Skin epidermis (tissue), 12 donors: ENCODE data around the gene DUSP28.

Source experiments
- H3K27ac ChIP-seq, 21 experiments: fragments of 200-600 bp; sonication (generic) in 11 of 21; one replicate each; pipeline ENCODE4 v1.5.0; 2020; ENCODE audit warnings: mild to moderate bottlenecking in 3 of 21, inconsistent platforms in 2 of 21, moderate library complexity in 2 of 21
- H3K4me3 ChIP-seq, 7 experiments: fragments of 200-600 bp; sonication (generic) in 2 of 7; one replicate each; pipeline ENCODE4 v1.5.0; 2020; ENCODE audit warnings: inconsistent platforms in 2 of 7, mild to moderate bottlenecking in 2 of 7, moderate library complexity in 1 of 7

The DUSP28 gene

DNA sequence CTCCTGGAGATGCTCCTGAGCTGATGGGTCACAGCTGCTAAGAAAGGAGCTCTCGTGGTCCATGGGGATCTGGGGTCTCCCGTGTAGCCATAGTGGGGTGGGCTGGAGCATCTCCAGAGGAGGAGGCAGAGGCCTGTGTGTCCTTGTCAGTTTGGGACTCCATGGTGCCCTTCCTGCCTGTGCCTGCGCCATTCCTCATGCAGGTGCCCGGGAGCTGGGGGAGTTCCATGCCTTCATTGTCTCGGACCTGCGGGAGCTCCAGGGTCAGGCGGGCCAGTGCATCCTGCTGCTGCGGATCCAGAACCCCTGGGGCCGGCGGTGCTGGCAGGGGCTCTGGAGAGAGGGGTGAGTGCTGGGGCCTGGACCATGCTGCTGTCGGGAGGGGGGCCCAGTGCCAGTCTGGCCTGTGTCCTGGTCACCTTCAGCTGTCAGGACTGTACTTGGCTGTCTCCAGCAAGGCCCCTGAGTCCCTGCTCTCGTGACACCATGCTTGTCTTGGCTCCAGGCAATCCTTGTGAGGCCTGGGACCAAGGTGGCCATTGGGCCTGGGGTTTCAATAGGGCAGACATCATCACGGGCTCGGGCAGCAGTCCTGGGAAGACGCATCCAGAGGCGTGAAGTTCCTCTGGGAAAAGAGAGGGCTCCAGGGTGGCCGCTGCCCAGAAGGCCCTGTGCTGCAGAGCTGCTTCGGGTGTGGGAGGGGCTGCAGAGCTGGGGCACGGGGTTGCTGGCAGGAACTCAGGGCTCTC, 33.7 kb downstream of the DUSP28 start:
- Histone ChIP-seq H3K4me3 (no peak overlapping the region), H3K27ac (no peak overlapping the region)

DNA sequence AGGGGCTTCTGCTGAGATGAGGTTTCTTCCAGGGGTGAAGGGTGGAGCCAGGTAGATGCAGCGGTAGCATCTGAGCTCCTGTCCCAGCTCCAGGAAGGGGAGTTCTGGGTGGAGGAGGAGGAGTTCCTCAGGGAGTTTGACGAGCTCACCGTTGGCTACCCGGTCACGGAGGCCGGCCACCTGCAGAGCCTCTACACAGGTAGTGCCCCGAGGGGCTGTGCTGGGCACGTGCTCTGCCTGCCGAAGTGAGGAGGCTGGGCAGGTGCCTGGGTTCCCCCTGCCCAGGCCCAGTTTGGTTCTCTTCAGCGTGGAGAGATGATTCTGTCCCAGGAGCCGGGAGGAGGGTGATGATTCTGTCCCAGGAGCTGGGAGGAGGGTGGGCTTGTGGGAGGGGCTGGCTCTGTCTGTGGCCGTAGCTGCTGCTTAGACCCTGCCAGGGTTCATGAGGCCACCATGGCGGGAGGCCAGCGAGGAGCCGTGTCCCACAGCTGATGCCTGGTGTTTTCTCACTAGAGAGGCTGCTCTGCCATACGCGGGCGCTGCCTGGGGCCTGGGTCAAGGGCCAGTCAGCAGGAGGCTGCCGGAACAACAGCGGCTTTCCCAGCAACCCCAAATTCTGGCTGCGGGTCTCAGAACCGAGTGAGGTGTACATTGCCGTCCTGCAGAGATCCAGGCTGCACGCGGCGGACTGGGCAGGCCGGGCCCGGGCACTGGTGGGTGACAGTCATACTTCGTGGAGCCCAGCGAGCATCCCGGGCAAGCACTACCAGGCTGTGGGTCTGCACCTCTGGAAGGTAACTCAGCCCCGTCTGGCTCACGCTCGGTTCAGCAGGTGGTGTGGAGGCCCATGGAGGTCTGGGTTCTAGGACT, 34.6 kb downstream of the DUSP28 start:
- Histone ChIP-seq H3K4me3 (no peak overlapping the region), H3K27ac (no peak overlapping the region)

DNA sequence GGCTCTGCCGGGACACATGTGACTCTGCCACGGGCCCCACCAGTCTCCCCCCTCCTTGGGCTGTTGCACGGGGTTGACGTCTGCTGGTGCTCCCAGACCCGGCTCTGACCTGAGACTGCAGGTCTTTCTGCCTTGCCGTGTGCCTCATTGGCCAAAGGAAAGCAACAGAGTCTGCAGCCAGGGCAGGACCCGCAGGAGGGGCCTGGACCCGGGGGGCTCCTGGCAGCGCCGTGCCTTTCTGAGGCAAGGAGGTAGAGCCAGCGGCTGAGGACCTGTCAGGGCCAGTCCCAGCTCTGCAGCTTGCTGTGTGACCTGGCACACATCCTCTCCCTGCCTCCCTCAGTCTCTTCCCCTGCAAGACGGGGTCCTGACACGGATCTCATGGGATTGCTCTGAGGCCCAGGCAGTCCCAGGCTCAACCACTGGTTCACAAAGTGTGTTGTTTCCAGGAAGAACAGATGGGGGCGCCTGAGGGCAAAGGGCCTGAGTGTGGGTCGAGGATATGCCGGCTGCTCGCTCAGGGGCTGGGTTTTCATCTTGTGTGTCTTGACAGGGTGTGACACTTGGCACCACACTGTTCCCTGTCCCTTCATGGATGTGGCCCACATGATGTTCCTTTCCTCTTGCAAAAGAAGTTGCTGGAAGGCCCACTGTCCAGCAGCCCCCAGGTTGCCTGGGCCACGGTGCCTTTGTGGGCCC, 35.4 kb downstream of the DUSP28 start:
- Histone ChIP-seq H3K27ac (no peak overlapping the region), H3K4me3 (no peak overlapping the region)

DNA sequence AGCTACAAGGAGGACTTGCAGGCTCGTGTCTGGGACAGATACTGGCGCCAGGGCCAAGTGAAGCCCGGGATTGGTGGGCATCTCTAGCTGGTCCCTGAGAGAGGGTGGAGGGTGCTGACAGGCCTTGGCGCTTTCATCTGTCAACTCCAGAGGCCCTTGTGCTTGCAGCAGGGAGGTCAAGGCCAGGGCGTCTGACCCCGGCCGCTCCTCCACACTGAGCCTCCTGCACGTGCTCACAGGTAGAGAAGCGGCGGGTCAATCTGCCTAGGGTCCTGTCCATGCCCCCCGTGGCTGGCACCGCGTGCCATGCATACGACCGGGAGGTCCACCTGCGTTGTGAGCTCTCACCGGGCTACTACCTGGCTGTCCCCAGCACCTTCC, 35.9 kb downstream of the DUSP28 start:
- Histone ChIP-seq H3K4me3 (no peak overlapping the region), H3K27ac (no peak overlapping the region)

DNA sequence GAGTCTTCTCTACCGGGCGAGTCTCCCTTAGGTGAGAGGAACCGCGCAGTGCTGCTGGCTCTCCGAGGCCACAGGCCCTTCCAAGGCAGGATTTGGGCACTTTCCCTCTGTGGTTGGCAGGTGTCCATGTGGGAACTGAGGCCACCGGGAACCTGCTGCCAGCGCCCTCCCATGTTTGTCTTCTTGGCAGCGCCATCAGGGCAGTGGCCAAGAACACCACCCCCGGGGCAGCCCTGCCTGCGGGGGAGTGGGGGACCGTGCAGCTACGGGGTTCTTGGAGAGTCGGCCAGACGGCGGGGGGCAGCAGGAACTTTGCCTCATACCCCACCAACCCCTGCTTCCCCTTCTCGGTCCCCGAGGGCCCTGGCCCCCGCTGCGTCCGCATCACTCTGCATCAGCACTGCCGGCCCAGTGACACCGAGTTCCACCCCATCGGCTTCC, 36.4 kb downstream of the DUSP28 start:
- no peak overlapping the region for H3K4me3 ChIP-seq
- no peak overlapping the region for H3K27ac ChIP-seq

DNA sequence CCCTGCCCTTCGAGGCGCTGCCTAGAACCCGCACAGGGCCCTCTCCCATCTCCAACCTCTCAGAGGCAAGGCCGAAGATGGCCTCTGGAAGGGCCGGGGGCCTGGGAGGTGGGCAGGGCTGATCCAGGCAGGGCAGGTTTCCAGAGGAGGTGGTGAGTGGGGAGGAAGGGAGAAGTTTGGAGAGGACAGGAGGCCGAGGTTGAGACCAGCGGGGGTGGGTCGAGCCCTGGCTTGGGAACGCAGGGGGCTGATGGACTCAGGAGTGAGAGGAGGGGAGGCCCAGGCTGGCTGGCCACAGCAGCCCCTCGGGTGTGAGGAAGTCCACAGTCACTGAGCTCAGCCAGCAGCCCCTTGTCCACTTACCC, 36.9 kb downstream of the DUSP28 start:
- H3K27ac ChIP-seq: no peak overlapping the region
- no peak overlapping the region for H3K4me3 ChIP-seq

DNA sequence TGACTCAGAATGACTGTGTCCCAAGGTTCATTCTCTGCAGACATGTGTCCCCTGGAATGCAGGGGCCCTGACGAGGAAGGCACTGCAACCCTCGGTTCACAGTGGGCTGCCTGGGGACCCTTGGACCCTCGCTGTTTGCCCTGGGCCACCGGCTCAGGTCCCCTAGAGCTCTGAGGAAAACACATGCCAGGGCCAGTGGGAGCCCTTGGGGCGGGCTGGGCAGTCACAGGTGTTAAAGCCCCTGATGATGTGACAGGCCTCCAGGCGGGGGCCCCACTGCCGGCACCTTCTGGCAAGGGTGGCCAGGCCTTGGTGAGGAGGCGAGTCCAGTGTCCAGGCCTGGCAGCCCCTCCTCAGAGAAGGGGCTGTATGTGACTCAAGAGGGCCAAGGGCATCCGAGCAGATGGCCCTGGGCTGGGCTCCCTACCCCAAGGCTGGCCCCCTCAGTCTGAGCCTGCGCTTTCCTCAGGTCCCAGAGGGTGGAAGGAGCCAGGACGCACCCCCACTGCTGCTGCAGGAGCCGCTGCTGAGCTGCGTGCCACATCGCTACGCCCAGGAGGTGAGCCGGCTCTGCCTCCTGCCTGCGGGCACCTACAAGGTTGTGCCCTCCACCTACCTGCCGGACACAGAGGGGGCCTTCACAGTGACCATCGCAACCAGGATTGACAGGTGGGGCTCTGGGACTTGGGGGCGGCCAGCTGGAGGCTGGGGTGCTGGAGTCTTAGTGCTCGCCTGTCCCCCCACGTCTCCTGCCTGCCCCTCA, 37.4 kb downstream of the DUSP28 start:
- Histone ChIP-seq H3K27ac (no peak overlapping the region), H3K4me3 (no peak overlapping the region)

DNA sequence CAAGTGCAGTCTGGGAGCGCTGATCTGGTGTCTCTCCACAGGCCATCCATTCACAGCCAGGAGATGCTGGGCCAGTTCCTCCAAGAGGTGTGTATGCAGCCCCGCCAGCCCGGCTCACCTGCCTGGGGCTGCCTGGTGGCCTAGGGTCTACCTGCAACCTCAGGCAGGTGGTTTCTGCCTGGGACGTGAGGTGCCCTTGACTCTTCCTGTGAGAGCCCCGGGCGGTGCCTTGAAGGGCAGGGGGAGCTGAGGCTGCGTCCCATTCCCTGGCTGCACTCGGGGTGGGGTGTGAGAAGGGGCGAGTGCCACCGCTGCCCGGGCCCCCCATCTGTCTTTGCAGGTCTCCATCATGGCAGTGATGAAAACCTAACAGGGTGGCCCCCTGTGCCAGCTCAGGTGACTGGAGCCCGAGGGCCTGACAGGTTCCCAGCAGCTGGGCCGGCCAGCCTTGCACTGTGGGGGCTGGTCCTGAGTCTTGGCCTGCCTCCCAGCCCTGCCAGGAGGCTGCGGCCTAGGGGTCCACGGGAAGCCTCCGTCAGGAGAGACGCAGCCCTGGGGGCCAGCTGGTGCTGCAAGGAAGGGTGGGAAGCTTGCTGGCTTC, 38.3 kb downstream of the DUSP28 start:
- Histone ChIP-seq H3K27ac (no peak overlapping the region), H3K4me3 (no peak overlapping the region)

DNA sequence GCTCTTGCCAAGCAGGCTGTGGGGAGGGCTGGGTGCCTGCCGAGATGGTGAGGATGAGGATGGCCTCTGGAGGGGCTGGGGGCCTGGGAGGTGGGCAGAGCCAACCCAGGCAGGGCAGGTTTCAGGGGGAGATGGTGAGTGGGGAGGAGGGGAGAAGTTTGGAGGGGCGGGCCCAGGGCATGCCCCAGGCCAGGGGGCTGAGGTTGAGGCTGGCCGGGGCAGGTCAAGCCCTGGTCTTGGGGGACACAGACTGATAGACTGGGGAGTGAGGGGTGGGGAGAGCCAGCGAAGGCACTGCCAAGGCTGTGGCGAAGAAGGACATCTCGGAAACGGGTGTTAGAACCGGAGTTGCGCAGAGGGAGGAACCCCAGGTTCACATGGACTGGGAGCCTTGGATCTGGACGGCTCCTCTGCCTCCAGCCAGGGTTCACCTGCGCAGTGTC, 39.0 kb downstream of the DUSP28 start:
- no peak overlapping the region for H3K27ac ChIP-seq
- H3K4me3 ChIP-seq: no peak overlapping the region

DNA sequence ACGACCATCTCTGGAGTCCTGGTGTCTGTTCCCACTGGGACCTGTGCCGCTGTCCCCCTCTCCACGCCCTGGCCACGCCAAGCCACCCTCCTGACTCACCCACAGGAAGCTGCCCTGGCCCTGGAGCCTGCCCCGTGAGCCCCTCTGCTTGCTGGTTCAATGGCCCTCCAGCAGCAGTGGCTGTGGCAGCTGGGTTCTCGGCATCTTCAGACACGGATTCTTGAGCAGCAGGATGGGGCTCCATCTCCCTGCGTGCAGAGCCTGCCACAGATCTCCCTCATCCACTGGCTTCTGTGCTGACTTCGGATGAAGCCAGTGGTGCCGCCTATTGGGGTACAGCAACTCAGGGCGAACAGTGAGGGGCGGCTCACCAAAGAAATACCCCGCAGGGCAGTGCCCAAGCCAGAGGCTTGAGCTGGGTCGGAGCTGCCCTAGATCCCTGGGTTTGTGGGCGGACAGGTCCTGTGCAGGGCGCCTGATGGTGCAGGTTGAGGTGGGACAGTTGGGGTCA, 40.3 kb downstream of the DUSP28 start:
- Histone ChIP-seq H3K4me3 (no peak overlapping the region), H3K27ac (no peak overlapping the region)

DNA sequence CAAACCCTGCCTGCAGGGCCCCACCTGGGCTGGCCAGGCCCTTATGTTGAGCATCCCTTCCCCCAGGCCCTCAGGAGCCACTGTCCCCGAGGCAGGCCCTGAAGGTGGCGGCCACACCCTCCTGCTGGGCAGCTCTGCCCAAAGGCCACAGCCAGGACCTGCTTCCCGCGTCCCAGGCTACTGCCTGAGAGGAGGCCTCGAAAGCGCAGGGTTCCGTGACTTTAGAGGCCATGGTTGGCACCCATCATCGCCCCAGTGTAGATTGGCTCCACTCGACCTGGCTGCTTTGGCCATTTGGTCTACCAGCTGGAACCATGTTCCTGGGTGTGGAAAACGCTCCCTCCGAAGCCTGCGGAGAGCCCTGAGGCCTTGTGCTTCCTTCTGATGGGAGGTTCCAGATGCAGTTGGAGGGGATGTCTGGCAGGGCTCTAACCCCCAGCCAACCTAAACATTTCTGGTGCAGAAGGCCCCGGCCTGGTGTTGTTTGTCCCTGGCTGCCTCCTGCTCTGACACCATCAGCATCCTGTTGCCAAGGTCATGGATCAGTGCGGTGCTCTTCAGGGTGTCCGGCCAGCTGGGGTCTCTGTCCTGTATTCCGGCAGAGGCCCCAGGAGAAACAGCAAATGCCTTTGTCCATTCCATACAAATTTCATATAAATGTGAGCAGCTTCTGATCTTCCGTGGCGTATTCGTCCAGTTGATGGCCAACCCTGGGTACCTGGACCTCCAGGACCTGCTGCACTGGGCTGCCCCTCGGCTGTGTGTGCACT, 41.1 kb downstream of the DUSP28 start:
- H3K27ac ChIP-seq: no peak overlapping the region
- no peak overlapping the region for H3K4me3 ChIP-seq

DNA sequence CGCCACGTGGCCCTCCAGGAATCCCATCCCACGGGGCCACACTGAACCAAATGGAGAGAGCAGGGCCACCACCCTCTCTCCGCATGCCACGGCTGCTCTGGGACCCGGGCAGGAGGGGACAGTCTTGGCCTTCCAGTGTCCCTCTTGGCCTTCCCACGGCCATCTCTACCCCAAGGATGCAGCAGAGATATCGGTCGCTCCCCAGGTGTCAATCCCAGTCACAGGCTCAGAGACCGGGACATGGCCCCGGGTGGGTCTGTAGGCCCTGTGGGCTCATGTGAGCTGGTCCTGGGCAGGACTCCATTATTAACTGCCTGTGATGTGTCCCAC, 41.6 kb downstream of the DUSP28 start:
- H3K4me3 ChIP-seq: no peak overlapping the region
- H3K27ac ChIP-seq: no peak overlapping the region

DNA sequence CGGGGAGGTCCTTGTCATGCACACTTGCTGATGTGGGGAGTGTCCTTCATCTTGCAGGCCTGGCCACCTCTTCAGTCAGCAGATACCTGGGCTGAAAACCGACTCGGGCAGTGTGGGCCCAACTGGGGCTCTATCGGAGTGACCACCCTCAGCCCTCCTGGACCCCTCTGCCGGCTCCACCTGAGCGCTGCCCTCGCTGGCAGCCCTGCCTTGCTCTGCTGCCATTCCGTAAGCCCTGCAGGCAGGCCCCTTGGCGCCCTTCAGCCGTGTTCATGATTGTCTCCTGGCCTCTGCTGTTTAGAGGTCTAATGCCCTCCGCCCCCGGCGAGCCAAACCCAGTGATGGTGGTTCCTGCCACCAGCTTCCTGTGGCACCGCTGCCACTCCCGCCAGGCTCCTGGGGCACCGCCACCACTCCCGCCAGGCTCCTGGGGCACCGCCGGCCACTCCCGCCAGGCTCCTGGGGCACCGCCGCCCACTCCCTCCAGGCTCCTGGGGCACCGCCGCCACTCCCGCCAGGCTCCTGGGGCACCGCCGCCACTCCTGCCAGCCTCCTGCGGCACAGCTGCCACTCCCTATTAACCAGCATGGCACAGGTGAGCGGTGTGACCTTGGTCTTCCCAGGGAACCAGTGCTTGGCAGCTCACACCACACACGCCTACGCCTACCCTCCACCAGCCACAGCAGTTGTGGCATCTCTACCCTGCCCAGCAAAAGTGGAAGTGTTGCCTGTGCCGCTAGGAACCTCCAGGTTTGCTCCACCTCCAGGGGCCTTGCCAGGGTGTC, 42.3 kb downstream of the DUSP28 start:
- no peak overlapping the region for H3K4me3 ChIP-seq
- H3K27ac ChIP-seq: no peak overlapping the region

DNA sequence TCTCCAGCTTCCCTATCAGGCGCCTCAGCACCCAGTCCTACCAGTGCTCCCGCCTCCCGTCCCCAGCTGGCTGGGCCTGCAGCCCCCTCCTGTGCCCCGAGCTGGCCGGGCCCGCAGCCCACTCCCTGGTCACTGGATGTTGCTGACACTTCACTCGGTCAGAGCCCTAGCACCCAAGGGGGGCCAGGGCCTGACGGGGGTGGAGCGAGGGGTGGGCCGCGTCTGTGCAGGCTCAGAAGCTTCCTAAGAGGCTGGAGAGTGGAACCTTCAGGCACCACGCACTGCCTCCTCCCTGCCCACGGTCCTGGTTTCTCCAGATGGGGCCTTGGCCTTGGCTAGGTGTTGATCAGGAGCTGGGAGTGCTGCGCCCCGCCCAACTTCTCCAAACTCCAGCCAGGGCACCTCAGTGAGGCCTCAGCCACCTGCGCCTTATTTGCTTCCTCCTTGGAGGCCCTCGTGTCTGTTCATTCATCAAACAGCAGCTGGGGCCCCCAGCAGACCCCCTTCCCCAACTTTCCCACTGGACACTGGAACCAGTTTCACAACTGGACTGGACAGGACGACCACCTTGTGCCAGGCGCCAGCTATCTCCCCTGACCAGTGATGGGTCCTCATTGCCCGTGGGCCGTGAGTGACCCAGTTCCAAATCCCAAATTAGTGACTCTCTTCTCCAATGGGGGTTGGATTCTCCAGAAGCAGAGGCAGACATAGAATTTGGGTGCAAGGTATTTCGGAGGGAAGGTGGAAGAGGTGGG, 43.1 kb downstream of the DUSP28 start:
- no peak overlapping the region for H3K27ac ChIP-seq
- H3K4me3 ChIP-seq: no peak overlapping the region

DNA sequence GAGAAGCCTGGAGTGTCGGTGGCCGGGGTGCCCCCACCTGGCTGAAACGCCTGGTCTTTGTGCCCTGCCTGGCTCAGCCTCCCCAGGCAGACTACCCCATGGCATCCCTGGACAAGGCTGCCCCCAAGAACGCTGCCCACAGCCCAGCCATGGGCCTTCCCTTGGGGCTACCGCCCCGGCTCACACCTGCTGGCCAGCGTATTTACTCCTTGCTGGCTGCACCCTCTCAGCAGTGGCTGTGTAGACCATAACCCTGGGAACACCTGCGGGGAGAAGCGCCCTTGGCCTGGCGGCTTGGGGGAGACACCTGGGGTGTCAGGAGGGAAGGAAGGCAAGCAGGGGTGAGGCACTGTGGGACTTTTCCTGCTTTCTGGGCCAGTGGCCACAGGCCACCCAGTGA, 43.7 kb downstream of the DUSP28 start:
- Histone ChIP-seq H3K27ac (no peak overlapping the region), H3K4me3 (no peak overlapping the region)

DNA sequence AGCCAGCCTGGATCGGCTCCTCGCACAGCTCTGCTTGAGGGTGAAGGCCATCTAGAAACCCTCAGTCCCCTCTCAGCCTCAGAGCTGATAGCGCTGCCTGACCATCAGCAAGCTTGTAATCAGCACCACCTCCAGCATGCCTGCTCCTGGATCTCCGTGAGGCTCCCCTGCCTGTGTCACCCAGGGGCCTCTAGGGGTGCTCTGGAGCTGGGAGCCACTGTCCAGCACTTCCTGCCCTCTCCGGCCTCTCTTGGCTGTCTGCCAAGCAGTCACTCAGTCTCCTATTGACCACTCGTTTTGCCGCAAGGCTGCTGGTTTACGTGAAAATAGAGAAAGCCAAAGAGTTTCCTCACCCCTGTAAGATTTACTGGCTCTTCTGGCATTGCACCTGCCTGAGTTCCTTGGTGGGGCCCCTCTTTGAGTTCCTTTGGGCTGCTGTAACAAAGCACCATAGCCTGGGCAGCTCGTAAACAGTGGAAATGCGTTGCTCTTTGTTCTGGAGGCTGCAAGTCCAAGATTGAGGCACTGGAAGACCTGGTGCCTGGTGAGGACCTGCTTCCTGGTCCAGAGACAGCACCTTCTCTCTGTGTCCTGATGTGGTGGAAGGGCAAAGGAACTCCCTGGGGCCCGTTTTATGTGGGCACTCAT, 44.3 kb downstream of the DUSP28 start:
- no peak overlapping the region for H3K4me3 ChIP-seq

More for the DNA sequence above, 44.3 kb downstream of the DUSP28 start:
- H3K27ac ChIP-seq: no peak overlapping the region
